HG02763 (cell line): ENCODE measurements around the gene EEA1.

ENCODE experiments used
- ATAC-seq: cut with Tn5 transposase; IDR thresholded peaks from one replicate; pipeline ENCODE4 v1.9.1; 2021; ENCODE audit warnings: mild to moderate bottlenecking, moderate library complexity; ENCODE audit not compliant: unreplicated experiment

Gene EEA1

GRCh38 chr12:92897844-92898243 lies 31.3 kb downstream of the EEA1 start:
- no peak for ATAC-seq

DNA sequence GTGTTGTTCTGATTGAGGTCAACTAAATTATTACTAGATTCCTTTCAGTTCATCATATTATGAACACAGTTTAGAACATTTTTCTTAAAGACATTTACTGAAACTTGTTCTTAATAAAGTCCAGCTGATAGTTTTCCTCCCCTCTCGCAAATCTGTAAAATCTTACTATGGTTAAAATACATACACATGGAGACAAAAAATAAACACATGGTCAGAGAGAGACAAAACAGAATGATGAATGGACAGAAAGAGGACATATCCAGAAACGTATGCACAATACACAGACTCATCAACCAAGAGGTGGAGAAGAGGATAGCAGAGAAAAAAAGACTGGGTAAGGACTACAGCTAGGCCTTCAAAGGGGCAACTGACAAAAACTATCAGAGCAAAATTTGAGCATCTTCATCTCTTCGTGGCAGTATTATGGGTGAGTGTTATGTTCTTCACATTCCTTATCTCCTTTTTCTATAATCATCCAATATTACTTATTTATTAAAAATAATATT lies 38.4 kb downstream of the EEA1 start:
- no peak for ATAC-seq

DNA sequence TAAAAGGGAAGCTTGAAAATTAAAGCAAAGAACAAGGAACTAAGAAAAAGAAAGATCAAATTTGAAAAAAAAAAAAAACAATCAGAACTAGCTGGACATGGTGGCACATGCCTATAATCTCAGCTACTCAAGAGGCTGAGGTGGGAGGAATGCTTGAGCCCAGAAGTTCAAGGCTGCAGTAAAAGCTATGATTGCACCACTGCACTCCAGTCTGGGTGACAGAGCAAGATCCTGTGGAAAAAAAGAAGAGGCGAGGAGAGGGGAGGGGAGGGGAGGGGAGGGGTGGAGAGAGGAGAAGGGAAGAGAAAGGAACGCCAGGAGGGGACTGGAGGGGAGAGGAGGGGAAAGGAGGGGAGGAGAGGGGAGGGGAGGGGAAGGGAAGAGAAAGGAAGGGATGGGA lies 43.0 kb downstream of the EEA1 start:
- no peak for ATAC-seq

- ATAC-seq: no peak
These were observed 49.3 kb downstream of the EEA1 start for GRCh38 chr12:92879698-92880322.

DNA sequence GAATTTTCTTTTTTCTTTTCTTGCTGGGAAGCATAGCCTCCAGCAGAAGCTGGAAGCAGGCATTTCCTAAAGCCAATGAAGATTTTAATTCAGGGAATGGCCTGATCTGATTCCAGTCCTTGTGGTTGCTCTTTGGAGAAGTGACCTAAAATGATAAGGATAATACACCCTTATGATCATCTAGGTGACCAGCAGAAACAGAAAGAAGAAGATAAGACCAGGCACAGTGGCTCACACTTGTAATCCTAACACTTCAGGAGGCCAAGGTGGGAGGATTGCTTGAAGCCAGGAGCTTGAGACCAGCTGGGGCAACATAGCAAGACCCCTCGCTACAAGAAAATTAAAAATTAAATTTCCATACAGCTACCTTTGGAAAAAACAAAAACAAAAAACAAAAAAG lies 51.2 kb downstream of the EEA1 start:
- ATAC-seq: no peak

- no peak for ATAC-seq
These were observed 52.6 kb downstream of the EEA1 start for GRCh38 chr12:92876496-92876895.

- no peak for ATAC-seq
These were observed 58.0 kb downstream of the EEA1 start for GRCh38 chr12:92871116-92871515.

- no peak for ATAC-seq
These were observed 62.7 kb downstream of the EEA1 start for GRCh38 chr12:92866418-92866817.

DNA sequence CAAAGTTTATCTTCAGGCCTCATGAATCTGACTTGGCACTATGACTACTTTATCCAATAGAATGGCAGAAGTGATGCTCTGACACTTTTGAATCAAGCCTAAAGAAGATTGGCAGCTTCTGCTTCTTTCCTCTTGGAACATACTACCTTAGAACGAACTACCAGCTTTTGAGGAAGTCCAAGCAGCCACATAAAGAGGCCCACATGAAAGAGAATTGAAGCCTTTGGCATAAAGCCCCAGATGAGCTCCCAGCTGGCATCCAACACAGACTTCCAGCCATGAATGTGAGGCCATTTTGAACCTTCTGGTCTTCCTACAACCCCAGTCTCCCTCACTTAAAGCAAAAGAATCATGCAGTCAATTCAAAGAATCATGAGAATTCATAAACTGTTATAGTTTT lies 65.8 kb downstream of the EEA1 start:
- ATAC-seq: no peak

DNA sequence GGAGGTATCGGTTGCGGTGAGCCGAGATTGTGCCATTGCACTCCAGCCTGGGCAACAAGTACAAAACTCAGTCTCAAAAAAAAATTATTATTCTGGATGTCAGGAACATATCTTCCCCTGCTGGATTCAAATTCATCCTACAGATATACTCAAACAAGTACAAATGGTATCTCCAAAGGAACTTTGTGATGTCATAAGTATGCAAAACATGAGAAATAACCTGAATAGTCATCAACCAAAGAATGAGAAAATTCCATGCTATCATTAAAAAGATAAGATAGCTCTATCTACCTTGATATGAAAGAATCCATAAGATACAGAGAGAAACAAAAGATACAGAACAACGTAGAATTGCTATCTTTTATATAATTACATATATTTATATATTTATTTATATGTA lies 67.7 kb downstream of the EEA1 start:
- no peak for ATAC-seq

- ATAC-seq: no peak
These were observed 68.6 kb downstream of the EEA1 start for GRCh38 chr12:92860521-92860920.

DNA sequence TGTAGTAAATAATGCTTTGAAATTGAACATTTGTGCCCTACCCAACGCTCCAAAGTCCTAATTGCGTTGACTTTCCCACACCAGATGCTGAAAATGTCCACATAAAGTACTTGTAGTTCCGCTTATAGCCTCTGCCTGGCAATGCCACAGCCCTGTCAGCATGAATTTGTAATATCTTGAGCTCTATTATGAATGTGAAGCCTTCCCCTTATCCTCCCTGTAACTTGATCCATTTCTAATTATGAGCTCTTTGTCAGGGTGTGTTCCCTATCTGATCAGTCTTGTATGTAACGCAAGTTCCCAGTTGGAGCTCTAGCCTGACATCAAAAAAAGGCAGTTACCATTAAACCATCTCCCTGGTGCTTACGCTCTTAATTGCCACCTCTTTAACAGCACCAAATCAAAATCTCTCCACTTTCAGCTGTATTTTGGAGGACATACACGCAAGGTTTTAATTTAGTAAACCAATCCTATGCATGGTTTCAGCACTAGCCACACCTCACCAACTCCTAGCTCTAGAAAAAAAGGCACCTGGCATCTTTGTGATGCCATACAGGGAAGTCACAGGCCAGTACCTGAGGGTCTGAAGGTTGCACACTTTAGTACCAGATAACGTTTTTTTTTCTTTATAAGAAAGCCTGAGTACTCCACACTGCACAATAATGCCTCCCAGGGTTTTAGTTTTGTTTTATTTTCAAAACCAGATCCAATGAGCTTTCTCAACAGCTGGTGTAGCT lies 69.3 kb downstream of the EEA1 start:
- no peak for ATAC-seq

DNA sequence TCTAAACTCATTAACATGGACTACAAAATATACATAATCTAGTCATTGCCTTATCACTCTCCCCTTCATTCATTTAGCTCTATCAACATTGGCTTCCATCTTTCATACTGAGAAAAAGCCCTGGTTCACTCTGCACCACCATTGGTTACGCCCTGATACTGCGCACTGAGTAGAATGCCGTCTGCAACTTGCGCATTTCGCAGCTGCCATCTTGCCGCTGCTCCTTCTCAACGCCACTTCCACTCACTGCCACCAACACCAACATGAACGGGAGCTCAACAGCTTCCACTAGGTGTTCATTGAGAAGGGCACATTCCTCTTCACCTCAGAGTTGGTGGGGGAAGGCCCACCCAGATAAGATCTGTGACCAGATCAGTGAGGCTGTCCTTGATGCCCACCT lies 71.3 kb downstream of the EEA1 start:
- ATAC-seq: no peak

GRCh38 chr12:92854344-92854743 lies 74.8 kb downstream of the EEA1 start:
- no peak for ATAC-seq

GRCh38 chr12:92848740-92849139 lies 80.4 kb downstream of the EEA1 start:
- ATAC-seq: no peak

- ATAC-seq: no peak
These were observed 81.7 kb downstream of the EEA1 start for GRCh38 chr12:92847368-92847767.

DNA sequence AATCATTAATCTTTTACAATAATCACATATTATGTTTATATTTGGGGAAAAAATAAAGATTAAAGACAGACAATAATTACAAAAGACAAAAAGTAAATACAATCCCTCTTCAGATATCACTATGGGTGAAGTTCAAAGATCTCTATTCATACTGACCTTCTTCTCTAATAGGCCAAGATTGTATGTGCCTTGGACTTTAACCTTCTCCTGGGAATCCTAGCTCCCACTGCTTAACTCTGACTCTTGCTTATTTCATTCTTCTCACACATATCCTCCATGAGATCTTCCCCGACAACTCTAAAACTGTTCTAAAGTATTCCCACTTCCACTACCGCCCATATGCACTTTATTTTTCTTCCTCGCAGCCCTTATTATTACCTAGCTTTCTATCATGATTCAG lies 83.8 kb downstream of the EEA1 start:
- no peak for ATAC-seq

GRCh38 chr12:92844151-92844763 lies 84.8 kb downstream of the EEA1 start:
- no peak for ATAC-seq

GRCh38 chr12:92829686-92830282 lies 99.3 kb downstream of the EEA1 start:
- no peak for ATAC-seq

GRCh38 chr12:92828565-92828964 lies 100.5 kb downstream of the EEA1 start:
- no peak for ATAC-seq

DNA sequence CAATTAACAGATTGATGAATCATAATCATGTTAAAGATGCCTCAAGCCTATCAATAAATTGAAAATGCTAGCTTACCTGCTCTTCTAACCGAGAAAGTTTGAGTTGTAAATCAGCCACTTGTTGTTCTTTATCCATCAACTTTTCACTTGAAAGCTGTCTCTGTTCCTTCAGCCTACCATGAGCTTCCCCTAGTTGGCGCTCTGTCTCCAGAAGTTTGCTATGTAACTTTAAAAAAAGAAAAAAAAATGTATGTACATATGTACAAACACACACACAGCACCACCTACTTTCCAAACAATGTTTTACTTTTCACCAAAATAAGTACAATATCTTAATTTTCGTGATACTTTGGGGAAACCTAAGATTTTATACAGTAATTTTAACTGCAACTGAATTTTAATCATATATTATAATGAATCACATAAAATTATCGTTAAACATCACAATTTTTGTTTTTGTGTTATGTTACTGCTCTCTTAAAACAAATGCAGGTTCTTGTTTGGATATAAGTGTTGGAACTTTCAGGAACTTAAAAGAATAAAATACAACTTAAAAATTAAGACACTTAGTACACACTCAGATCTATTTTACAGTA lies 101.2 kb downstream of the EEA1 start:
- no peak for ATAC-seq
